NCI-H446 (cell line): ENCODE measurements around the gene PSMD7.
"Not testable (repeated sequence)": the region's sequence is repeated elsewhere in the genome, so short reads cannot be mapped to it uniquely, and the experiment has no call there.

Experiments
- DNase-seq, 2 experiments: peaks; one replicate each; lab custom pipeline; 2025; lab: John Stamatoyannopoulos, UW

PSMD7 gene

DNA sequence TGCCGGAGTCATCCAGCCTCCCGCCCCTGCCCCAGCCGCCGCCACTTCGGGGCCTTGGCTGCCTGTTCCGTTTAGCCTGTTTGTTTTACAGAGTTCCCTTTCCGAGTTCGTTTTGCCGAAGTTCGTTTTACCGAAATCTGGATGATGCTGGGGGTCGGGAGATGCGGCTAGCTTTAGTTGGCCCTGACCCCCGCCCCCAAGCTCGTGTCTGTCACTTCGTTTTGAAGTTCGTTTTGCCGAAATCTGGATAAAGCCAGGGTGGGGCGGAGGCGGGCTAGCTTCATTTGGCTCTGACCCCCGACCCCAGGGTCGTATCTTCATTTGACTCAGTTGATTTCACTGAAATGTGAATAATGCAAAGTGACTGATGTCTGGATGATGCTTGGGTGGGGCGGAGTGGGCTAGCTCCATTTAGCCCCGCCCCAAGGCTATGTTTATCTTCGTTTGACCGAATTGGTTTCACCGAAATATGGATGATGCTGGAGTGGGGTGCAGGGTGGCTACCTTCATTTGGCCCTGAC lies 591 bp downstream of the PSMD7 start:
- DNase-seq, result peak in 1 of 2 experiments; percentile 3

DNA sequence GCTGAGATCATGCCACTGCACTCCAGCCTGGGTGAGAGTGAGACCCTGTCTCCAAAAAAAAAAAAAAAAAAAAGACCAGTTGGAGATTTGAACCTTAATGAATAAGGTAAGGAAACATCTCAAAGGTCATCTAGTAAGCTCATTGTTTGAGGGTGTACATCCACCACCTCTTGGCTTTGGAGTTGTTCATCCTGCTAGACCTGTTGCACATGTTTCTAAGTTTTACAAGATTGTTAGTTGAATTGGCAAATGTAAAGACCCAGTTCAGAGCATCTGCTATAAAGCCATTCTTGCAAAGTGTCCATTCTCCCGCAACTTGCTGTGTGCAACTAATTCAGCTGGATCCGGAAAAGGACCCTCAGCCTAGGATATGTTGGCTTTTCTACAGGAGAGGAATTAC lies 1.5 kb downstream of the PSMD7 start:
- no peak for DNase-seq

DNA sequence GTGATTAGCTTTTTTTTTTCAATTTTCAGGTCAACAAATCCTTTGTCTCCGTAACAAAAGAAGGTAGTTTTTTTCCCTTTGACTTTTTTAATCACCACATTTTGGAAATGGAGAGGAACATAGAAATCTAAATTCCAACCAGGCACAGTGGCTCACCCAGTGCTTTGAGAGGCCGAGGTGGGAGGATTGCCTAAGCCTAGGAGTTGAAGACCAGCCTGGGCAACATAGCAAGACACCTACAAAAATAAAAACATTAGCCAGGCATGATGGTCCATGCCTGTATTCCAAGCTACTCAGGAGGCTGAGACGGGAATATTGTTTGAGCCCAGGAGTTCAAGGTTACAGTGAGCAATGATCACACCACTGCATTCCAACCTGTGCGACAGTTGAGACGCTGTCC lies 5.7 kb downstream of the PSMD7 start:
- no peak for DNase-seq

DNA sequence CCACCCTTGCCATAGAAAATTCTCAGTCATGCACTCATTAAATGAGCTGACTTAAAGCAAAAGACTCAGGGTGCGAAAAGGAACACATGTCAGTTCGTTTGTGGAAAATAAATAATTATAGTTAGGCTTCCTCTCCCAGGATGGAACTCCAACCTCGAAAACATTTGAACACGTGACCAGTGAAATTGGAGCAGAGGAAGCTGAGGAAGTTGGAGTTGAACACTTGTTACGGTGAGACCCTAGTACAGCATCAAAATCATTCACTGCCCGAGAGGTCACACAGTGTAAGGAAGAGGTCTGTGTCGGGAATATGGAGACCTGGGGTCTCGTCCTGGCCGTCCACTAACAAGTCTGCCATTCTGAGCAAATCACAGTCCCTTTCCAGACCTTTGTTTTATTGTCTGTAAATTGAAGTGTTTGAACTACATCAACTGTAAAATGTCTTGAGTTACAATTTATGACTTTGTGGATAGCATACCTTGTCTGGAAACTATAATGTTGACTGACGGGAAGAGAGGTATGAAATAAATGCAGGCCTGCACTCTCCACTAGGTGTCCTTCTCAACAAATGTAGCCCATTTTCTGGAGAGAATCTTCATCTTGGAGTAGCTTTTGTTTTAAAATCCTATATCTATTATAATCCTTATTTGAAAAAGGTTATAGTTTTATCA lies 7.7 kb downstream of the PSMD7 start:
- no peak for DNase-seq

DNA sequence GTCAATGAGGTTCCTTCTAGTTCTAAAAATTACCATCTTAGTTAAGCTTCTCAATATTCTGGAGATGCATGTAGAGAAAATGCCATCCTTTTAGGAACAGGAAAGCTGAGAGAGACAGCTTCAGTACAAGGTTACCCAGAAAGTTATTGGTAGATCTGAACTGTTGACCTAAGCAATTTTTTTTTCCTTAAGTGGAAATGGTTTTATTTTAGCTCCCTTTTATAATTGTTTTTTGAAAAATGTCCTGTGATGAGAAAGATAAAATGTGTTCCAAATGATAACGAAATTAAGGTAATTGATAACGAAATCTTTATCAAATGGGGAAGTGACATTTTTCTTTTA lies 8.2 kb downstream of the PSMD7 start:
- DNase-seq, result no peak

DNA sequence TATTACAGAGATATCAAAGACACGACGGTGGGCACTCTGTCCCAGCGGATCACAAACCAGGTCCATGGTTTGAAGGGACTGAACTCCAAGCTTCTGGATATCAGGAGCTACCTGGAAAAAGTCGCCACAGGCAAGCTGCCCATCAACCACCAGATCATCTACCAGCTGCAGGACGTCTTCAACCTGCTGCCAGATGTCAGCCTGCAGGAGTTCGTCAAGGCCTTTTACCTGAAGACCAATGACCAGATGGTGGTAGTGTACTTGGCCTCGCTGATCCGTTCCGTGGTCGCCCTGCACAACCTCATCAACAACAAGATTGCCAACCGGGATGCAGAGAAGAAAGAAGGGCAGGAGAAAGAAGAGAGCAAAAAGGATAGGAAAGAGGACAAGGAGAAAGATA lies 8.7 kb downstream of the PSMD7 start:
- DNase-seq, result no peak

DNA sequence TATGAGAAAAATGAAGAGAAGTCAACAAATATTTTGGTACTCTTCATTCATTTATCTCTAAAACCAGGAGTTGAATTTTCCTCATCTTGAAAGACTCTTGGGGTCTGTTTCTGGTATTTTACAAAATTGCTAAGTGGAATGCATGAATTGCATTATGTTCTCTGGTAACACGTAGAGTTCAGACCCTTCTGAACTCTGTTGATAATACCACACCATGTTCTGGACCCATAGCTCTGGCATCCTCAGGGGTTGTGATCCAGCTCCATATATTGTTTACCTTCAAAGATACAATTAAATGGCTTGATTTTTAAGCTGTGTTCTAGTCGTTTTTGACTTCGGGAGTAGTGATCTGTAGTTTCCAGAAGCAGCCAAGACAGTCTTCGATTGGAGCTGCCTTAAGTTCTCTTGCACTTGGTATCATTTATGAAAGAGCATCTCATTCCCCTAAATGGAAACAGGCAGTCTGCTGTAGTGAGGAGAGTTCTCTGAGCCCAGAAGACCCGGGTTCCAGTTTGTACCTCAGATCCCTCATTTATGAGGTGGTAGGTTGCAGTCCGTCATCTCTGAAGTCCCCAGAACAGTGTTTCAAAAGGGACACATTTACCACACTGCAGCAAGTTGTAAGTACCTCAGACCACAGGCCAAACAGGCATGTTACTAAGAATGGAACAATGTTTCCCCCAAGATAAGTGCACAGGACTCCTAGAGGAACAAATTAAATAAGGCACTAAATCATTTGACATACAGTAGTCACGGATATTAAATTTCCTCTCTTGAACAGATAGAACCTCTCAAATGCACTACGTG lies 9.6 kb downstream of the PSMD7 start:
- no peak for DNase-seq

DNA sequence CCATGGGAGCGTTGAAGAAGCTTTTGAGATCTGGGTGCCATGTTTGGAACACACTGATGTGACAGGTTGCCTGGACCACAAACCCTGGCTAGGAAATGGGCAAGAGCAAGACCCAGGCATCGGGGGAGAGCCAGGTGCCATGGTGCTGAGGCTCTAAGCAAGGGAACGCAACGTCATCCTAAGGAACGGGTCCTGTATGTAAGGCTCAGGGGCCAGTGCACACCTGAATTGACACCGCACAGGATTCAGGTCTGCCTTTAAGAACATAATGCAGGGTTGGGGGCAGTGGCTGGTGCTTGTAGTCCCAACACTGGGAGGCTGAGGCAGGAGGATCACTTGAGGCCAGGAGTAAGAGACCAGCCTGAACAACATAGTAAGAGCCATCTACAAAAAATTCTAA lies 10.8 kb downstream of the PSMD7 start:
- no peak for DNase-seq

DNA sequence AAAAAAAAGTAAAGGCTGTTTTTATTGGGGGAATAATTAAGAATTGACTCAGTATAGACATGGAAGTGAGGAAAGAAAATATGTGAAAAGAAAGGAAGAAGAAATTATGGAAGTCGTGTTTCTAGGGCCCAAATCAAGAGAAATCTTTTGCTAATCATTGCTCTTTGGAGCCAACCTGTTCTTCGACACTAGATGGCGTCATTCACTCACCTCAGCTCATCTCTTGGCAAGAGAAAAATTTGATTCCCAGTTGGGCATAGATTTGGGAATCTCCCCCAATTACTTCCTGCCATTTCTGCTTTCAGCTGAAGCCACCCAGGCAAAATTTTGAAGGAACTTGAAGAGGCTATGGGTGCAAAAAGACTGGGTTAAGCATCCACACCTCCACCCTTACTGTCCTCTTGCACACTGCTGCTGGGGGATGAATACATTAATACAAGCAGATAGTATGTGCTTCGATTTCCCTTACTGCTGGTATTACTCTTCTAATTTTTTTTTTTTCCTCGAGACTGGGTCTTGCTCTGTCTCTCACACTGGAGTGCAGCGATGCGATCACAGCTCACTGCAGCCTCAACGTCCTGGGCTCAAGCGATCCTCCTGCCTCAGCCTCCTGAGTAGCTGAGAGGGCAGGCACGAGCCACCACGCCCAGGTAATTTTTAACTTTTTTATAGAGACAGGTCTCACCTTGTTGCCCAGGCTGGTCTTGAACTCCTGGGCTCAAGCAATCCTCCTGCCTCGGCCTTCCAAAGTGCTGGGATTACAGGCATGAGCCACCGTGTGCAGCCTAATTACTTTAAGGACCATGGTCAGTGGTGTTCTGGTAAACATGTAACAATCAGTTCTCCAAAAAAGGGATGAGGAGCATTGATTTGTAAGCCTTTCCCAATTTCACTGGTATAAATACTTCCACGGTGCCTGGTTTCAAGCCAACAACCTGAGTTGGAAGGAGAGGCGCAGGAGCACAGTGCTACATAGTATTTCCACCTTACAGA lies 13.5 kb downstream of the PSMD7 start:
- DNase-seq, result peak in 1 of 2 experiments; percentile 39

DNA sequence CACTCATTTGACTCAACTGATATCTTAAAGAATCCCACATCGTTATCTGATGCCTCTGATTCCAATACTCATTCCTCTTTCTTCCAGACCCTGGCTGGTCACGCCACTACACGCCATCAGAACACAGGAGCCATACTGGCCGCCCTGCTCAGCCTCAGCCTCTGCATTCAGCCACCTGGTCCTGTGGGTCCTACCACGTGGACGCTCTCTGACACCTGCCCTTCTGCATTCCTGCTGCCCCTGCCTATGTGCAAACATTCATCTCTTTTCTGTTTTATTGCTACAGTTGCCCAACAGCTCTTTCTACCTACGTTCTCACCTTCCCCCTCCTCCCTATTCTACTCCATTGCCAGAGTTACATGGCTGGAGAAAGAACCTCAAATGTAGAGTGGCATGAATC lies 18.4 kb downstream of the PSMD7 start:
- DNase-seq, result no peak

DNA sequence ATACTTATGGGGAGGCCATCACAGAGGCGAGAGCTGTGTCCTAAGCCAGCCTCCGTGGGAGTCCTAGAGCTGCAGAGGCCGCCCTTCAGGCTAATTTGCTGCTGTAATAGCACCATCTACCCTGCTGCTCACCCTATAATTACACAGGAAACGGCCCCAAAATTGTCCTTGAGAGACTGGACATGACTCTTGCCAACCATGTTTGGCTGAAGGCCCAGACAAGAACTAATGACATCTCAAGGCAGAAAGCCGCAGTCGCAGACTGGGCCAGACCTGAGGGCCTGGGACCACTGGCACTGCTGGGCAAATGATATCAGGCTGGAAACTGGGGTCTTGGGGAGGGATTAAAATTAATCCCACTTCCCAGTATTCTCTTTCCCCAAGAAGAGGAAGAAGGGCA lies 24.1 kb downstream of the PSMD7 start:
- DNase-seq, result no peak

DNA sequence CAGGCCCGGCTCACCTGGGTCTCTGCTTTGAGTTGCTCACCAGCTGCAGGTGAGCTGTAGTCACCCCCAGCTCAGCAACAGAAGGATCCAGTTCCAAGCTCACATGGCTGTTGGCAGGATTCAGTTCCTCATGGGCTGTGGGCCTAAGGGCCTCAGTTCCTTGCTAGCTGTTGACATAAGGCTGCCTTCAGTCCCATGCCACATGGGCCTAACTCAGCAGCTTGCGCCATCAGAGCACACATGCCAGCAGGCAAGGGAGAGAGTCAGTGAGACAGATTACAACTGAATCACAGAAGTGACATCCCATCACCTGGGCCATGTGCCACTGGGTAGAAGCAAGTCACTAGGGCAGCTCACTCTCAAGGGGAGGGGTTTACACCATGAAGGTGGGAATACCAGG lies 24.7 kb downstream of the PSMD7 start:
- no peak for DNase-seq

DNA sequence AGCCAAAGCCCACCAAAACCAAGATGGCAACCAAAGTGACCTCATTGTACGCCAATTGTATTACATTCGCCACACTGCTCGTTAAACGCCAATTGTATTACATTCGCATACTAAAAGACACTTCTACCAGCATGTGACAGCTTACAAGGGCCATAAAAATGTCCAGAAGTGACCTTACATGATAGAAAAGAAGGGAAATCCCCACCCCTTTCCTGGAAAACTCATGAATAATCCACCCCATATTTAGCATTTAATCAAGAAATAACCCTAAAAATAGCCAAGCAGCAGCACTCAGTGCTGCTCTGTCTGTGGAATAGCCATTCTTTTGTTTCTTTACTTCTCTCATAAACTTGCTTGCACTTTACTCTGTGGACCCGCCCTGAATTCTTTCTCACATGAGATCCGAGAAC lies 25.7 kb downstream of the PSMD7 start:
- no peak for DNase-seq

DNA sequence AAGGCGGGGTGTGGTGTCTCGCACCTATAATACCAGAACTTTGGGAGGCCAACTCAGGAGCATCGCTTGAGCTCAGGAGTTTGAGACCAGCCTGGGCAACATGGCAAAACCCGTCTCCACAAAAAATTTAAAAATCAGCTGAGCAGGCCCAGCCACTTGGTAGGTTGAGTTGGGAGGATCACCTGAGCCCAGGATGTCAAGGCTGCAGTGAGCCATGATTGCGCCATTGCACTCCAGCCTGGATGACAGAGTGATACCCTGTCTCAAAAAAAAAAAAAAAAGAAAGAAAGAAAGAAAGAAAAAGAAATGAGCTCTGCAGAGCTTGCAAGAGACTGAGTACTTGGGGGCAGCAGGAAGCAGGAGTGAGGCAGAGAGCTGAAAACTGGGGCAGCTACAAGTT lies 28.2 kb downstream of the PSMD7 start:
- DNase-seq, result not testable (repeated sequence)

DNA sequence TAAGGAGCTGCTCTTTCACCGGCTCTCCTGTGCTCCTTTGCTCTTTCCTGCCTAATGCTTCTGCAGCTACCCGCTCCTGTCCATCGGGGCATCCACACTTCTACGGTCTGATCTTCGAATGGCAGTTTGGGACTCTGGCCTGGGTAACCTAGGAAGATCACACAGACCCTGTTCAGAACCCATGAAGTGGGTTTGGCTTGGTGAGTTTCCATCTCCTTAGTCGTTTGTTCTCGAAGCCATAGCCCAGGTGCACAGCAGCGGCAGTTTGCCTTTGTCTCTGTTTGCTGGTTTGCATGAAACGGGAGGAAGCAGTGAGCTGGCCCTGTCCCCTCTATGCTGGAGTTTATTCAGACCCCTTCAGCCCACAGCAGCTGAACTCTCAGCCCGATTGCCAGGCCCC lies 29.0 kb downstream of the PSMD7 start:
- no peak for DNase-seq

DNA sequence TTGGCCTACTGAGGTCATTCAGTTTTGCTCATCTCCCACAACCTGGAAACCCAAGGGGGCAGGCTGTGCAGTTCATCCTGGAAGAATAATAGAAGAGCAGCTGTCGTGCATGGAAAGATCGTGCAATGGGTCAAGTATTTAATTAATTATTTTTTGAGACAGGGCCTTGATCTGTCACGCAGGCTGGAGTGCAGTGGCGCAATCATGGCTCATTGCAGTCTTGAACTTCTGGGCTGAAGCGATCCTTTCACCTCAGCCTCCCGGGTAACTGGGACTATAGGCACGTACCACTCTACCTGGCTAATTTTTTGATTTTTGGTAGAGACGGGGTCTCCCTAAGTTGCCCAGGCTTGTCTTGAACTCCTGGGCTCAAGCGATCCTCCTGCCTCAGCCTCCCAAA lies 31.7 kb downstream of the PSMD7 start:
- not testable (repeated sequence) for DNase-seq

DNA sequence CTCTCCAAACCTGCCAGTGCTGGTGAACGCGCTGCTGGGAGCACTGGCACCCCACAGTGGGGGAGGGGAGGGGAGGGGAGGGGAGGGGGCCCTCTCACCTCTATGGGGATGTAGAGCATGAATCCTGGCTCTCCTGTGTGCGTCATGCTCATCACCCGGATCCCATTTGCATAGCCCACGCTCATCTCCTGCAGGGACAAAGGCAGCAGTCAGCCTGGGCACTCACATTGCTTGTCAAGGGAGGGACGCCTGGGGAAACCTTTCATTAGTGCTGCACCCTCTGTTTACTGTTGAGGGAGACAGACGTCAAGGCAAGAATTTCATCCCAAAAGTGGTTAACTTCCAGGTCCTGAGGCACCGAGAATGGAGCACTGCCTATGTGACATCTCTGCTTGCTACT lies 35.9 kb downstream of the PSMD7 start:
- DNase-seq, result not testable (repeated sequence)

DNA sequence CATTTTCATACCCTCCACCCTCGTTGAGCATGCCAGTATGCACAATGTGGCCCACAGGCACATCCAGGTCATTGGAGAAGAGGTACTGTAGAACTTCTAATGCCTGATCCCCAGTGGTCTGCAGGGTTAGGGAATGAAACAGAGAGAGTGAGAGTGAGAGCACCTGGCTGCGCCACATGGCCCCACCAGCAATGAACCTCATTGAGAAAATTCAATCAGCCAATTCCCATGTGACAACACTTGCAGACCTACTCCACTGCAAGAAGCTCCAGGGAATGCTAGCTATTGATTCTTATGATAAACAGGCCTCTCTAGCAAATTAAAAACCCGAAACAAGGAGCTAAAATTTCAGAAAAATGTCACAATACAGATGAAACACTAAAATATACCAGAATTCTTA lies 40.9 kb downstream of the PSMD7 start:
- not testable (repeated sequence) for DNase-seq

DNA sequence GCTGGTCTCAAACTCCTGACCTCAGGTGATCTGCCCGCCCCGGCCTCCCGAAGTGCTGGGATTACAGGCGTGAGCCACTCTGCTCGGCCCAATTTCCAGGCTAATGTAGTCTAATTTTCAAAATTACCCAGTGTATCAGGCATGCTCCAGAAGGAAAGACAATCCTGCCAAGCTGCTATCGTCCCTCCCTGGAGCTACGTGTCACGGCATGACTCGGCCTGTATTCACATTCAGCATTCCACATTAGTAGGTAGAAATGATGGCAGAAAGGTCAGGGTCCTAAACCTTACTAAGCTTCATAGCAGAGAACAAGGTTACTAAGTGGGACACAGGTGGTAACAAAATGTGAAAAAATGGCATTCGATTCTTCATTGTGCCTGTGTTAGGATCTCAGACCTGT lies 42.6 kb downstream of the PSMD7 start:
- DNase-seq, result not testable (repeated sequence)

DNA sequence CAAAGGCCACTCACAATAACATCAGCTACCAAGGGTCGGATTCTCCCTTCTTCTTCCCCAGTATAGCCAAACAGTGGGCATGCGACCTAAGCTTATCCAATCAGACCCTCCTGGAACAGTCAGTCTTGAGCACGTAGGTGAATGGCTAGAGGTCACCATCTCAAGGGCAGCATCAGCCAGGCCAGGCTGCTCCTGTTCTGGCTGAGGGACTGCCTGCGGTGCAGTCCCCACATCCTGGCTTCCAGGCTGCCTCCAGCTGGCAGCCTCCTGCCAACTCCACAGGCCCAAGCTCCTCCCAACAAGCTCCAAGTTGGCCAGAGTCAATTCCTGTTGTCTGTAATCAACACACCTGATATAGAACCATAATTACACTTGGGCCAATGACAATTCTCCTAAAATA lies 56.4 kb downstream of the PSMD7 start:
- not testable (repeated sequence) for DNase-seq
